Osteoblast (primary cell): ENCODE results near the gene COL19A1. TPM values are rescaled to one million over a fixed set of nuclear protein-coding genes. Genes with fewer than 3 reads are reported as not detected.

Experiments used
- DNase-seq: peaks from one replicate; pipeline ENCODE4 v3.0.0; 2011; ENCODE audit warnings: low spot score, mixed read lengths; ENCODE audit not compliant: insufficient read length; ENCODE audit errors: missing footprints
- H2AFZ ChIP-seq: 2 replicates; pipeline ENCODE4 v1.6.0; 2011; ENCODE audit warnings: mild to moderate bottlenecking, low read length
- H3K27ac ChIP-seq: 2 replicates; pipeline ENCODE4 v1.5.1; 2011; ENCODE audit warnings: mild to moderate bottlenecking, low read depth, low read length, moderate library complexity
- H3K27me3 ChIP-seq: 2 replicates; pipeline ENCODE4 v1.6.0; 2012; ENCODE audit warnings: mild to moderate bottlenecking, control low read depth, inconsistent platforms, low read length, moderate library complexity; ENCODE audit not compliant: insufficient read depth
- H3K36me3 ChIP-seq: 2 replicates; pipeline ENCODE4 v1.5.1; 2011; ENCODE audit warnings: mild to moderate bottlenecking, low read length, control low read depth, moderate library complexity; ENCODE audit not compliant: insufficient read depth
- H3K4me1 ChIP-seq: 2 replicates; pipeline ENCODE4 v1.5.1; 2011; ENCODE audit warnings: mild to moderate bottlenecking, low read length, control low read depth, moderate library complexity; ENCODE audit not compliant: insufficient read depth
- H3K4me2 ChIP-seq: 2 replicates; pipeline ENCODE4 v1.6.0; 2011; ENCODE audit warnings: mild to moderate bottlenecking, low read length; ENCODE audit not compliant: insufficient read depth
- H3K4me3 ChIP-seq: fragments of 200-600 bp; sonication (generic); 3 replicates; pipeline ENCODE4 v1.5.1; 2012; ENCODE audit warnings: mild to moderate bottlenecking, low read length, inconsistent platforms; ENCODE audit not compliant: insufficient read depth
- H3K79me2 ChIP-seq: 2 replicates; pipeline ENCODE4 v1.6.0; 2012; ENCODE audit warnings: mild to moderate bottlenecking, low read length, control low read depth, inconsistent platforms; ENCODE audit not compliant: insufficient read depth
- H3K9me3 ChIP-seq: 2 replicates; pipeline ENCODE4 v1.5.1; 2011; ENCODE audit warnings: low read depth, low read length, control low read depth
- H4K20me1 ChIP-seq: 2 replicates; pipeline ENCODE4 v1.6.0; 2012; ENCODE audit warnings: mild to moderate bottlenecking, low read length, control low read depth; ENCODE audit not compliant: insufficient read depth
- CTCF ChIP-seq: IDR thresholded peaks from 2 replicates; pipeline ENCODE4 v1.5.1; 2011; ENCODE audit warnings: mild to moderate bottlenecking, low read depth, low read length, moderate library complexity; ENCODE audit errors: extremely low read depth
- total RNA-seq: library from RNA; depleted of rRNA; stranded (reverse); fragments of >200 nt; gene quantifications from 2 replicates; pipeline ENCODE4 v1.2.3, GENCODE V29; 2012

The COL19A1 gene
- total RNA-seq, 1 donor: under 0.01 TPM

GRCh38 chr6:69875715-69876114 lies 9.4 kb downstream of the COL19A1 start:
- Histone ChIP-seq H3K9me3 (no peaks in the 10 kb centered on the region), H3K4me1 (no peaks in the 10 kb centered on the region), H3K27me3 (no peaks in the 10 kb centered on the region), H4K20me1 (no peaks in the 10 kb centered on the region), H3K27ac (no peak overlapping the region), H2AFZ (no peak overlapping the region), H3K4me2 (no peak overlapping the region), H3K36me3 (no peaks in the 10 kb centered on the region), H3K4me3 (no peak overlapping the region), H3K79me2 (no peaks in the 10 kb centered on the region)
- no peak for TF ChIP-seq CTCF
- no peak for DNase-seq

DNA sequence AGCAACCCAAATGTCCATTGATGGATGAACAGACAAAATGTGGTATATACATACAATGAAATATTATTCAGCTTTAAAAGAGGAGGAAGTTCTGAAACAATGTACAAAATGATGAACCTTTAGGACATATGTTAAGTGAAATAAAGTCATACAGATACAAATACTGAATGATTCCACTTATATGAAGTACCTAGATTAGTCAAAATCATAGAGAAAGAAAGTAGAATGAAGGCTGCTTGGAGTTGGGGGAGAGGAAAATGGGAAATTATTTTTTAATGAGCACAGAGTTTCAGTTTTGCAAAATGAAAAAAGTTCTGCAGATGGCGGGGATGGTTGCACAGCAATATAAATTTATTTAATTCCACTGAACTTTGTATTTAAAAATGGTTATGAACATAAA lies 12.4 kb downstream of the COL19A1 start:
- no peak overlapping the region for H3K4me2 ChIP-seq
- no peaks in the 10 kb centered on the region for H3K36me3 ChIP-seq
- no peak for TF ChIP-seq CTCF
- no peaks in the 10 kb centered on the region for H3K79me2 ChIP-seq
- no peak overlapping the region for H3K27ac ChIP-seq
- no peaks in the 10 kb centered on the region for H3K27me3 ChIP-seq
- no peak overlapping the region for H3K4me3 ChIP-seq
- no peak overlapping the region for H2AFZ ChIP-seq
- no peaks in the 10 kb centered on the region for H3K4me1 ChIP-seq
- no peaks in the 10 kb centered on the region for H3K9me3 ChIP-seq
- H4K20me1 ChIP-seq: no peaks in the 10 kb centered on the region
- no peak for DNase-seq

DNA sequence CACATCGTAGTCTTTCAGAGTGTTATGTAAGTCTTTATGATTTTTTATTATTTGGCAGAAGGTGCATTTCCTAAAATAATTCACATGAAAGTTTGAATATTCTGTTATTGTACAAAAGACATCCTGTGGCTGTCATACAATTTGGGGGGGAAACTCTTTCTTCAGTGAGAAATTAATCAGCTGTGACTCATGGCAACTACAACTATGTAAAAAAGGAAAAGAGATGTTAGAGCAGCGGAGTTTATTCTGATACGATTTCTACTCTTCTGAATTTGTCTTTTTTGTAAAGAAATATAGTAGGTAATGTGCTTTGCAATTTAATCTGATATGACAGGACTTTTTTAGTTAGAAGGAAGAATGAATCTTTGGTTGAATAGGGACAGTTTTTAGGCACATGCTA lies 14.2 kb downstream of the COL19A1 start:
- no peak for TF ChIP-seq CTCF
- Histone ChIP-seq H3K79me2 (no peaks in the 10 kb centered on the region), H3K27me3 (no peaks in the 10 kb centered on the region), H3K4me1 (no peaks in the 10 kb centered on the region), H3K9me3 (no peaks in the 10 kb centered on the region), H3K27ac (no peak overlapping the region), H3K4me2 (no peak overlapping the region), H2AFZ (no peak overlapping the region), H4K20me1 (no peaks in the 10 kb centered on the region), H3K36me3 (no peaks in the 10 kb centered on the region), H3K4me3 (no peak overlapping the region)
- DNase-seq: no peak

DNA sequence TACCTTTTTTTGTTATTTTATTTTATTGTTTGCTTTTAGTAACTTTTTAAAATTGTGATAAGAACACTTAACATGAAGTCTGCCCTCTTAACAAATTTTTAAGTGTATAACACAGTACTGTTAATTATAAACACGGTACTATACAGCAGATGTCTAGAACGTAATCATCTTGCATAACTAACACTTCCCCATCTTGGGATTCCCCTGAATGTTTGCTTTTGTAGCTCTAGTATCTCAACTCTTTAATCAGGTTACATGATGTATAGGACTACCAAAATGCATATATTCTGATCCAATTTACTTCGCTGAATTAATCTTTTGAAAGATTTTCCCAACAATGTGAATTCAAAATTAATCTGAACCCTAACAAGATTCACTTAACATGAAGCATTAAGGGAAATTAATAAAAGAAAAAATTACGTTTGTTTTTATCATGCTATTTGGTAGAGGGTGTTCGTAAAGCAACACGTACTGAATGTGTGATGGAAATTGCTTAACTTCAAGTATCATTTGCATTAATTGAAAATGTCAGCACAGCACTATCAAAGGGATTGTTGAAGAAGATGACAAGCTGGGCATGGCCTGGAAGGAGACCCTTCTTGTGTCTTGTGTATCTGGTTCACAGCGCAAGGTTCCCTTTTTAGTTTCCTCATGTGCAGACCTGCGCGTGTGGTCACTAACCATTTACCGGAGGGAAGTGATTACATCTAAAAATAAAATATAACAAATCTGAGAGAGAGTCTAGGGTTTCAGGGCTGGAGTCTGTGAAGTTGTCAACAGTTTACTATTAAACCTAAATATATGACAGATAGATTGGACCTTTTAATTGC lies 15.2 kb downstream of the COL19A1 start:
- Histone ChIP-seq H3K79me2 (no peaks in the 10 kb centered on the region), H2AFZ (no peak overlapping the region), H3K36me3 (no peaks in the 10 kb centered on the region), H4K20me1 (no peaks in the 10 kb centered on the region), H3K27ac (no peak overlapping the region), H3K4me2 (no peak overlapping the region), H3K4me1 (no peaks in the 10 kb centered on the region), H3K4me3 (no peak overlapping the region), H3K27me3 (no peaks in the 10 kb centered on the region), H3K9me3 (no peaks in the 10 kb centered on the region)
- no peak for DNase-seq
- TF ChIP-seq CTCF: no peak
